GM21717 (cell line): ENCODE measurements around the gene SVOP.

Source experiments
- ATAC-seq: cut with Tn5 transposase; IDR thresholded peaks from one replicate; pipeline ENCODE4 v1.9.1; 2021; ENCODE audit warnings: mild to moderate bottlenecking, moderate library complexity; ENCODE audit not compliant: unreplicated experiment

The SVOP gene

DNA sequence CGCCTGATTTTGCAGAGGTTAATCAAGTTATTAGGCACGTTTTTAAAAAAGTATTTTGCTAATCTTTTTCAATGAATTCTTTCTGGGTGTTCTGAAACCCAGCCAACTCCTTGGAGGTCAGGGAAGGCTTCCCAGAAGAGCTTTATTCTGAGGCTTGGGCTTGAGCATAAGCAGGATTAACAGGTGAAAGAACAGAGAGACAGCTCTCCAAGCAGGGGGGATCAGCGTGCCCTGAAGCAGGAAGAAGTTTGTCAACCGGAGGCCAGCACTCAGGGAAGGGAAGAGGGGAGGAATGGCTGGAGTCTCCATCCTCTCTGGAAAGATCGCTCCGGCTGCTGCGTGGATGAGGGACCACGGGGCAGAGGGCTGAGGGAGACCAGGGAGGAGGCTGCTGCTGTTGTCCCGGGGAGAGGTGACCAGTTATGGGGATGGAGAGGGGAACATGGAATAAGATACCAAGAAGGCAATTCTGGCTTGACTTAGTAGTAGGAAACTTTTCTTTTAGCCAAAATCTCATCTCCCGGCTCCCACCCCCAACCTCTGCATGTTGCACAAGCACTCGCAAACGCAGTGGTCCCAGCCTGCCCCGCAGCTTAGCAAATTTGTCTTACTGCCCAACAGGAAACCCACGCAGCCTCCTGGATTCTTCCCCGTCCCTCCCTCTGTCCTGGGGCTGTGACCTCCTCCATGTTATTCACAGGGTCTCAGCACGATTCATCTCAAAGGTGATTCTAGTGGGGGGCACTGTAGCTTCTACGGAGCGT lies 162.4 kb downstream of the SVOP start:
- no peak for ATAC-seq
